Measurements from ENCODE around the gene TTC39C. TPM values are rescaled to one million over a fixed set of nuclear protein-coding genes. Genes with fewer than 3 reads are reported as not detected.
"Not testable (repeated sequence)": the region's sequence is repeated elsewhere in the genome, so short reads cannot be mapped to it uniquely, and the experiment has no call there.

TTC39C gene
- polyA plus RNA-seq, 4 donors, result 7.5 to 12.1 (median 8.6) TPM

DNA sequence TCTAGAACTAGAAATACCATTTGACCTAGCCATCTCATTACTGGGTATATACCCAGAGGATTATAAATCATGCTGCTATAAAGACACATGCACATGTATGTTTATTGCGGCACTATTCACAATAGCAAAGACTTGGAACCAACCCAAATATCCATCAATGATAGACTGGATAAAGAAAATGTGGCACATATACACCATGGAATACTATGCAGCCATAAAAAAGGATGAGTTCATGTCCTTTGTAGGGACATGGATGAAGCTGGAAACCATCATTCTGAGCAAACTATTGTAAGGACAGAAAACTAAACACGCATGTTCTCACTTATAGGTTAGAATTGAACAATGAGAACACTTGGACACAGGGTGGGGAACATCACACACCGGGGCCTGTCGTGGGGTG, 60.2 kb downstream of the TTC39C start:
- DNase-seq (ENCODE audit: low read depth in 4 of 4, low spot score in 3 of 4), result not testable (repeated sequence)

DNA sequence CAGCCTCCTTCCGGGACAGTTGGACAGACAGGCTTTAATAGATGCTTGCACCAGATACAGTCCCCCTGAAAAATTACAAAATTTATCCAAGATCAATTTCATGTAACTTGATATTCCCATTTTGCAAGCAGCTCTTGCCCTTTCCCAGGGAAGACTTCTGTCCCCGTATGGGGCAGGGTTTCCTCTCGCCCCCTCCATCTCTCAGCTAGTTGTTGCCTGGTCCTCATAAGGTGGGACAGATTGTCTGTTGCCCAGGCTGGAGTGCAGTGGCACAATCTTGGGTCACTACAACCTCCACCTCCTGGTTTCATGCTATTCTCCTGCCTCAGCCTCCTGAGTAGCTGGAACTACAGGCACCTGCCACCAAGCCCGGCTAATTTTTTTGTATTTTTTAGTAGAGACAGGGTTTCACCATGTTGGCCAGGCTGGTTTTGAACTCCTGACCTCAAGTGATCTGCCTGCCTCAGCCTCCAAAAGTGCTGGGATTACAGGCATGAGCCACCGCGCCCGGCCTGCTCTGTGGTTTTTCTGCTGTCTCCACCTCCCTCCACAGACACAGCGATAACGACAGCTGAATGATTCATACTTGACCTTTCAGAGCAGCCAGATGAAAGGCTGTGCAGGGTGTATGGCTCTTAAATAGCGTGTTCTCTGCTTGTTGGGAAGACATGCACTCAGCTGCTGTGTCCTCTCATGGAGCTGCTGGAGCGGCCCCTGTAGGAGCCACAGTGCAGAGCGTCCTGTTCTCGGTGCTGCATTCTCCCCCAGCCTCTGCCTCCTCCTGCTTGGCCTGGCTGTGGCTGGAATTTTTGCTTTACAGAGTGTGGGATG, 61.4 kb downstream of the TTC39C start:
- no peak for DNase-seq (ENCODE audit: low read depth in 4 of 4, low spot score in 3 of 4)

DNA sequence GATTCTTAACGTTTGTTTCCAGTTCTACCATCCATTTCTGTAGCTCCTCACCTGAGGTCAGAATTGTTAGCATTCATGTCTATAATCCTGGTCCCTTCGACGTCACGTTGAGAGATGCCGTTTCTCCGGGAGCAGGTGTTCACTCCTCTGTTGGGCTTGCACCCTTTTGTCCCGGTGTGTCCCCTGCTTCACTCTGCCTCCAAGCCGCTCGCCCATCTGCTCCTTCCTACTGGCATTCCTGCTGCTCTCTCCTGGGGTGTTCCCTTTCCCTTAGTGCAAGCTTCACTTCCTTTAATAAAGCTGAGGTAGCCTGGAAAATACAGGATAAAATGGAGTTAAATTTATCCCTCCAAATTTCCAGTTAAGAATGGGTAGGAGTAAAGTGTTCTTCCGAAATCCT, 62.4 kb downstream of the TTC39C start:
- no peak for DNase-seq (ENCODE audit: low read depth in 4 of 4, low spot score in 3 of 4)

- no peak for DNase-seq (ENCODE audit: low read depth in 4 of 4, low spot score in 3 of 4)
These were observed 63.8 kb downstream of the TTC39C start for GRCh38 chr18:24078391-24078790.

- no peak for DNase-seq (ENCODE audit: low read depth in 4 of 4, low spot score in 3 of 4)
These were observed 66.3 kb downstream of the TTC39C start for GRCh38 chr18:24080861-24081260.

- DNase-seq (ENCODE audit: low read depth in 4 of 4, low spot score in 3 of 4), result no peak
These were observed 69.0 kb downstream of the TTC39C start for GRCh38 chr18:24083550-24083949.

- DNase-seq (ENCODE audit: low read depth in 4 of 4, low spot score in 3 of 4), result no peak
These were observed 71.5 kb downstream of the TTC39C start for GRCh38 chr18:24086082-24086481.

- DNase-seq (ENCODE audit: low read depth in 4 of 4, low spot score in 3 of 4), result no peak
These were observed 74.5 kb downstream of the TTC39C start for GRCh38 chr18:24089076-24089475.

DNA sequence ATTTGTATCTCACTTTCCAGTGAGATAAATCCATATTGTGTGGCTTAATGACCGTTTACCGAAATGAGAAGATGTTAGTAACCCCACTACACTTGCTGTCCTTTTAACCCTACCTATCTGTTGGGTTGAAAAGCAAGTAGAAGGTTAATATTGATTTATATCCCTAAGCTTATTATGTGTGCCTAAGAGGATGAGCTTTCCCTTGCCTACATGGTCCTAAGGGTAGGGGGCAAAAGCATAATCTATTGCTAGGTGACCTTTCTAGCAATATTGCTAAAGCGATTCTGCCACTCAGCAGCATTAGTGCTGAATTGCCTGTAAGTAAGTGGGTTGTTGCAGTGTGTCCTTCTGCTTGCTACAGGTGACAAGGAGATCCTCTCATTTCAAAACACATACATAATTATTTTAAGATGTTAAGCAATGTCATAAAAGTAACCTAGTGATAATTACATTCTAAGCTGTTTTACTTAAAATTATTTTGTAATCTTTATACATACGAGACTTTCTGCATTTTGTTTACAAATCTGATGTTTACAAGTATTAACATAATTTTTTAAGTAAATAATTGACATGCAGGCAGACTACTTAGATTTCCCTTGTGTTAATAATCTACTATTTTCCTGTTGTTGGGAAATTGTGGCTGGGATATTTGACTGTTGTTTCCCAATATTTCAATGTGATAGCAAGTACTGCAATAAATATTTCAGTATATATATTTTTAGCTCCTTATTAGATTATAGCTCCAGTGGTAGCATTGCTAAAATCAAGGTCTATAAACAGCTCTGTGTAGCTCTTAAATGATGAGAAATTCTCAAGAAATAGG, 75.2 kb downstream of the TTC39C start:
- DNase-seq (ENCODE audit: low read depth in 4 of 4, low spot score in 3 of 4), result no peak

- no peak for DNase-seq (ENCODE audit: low read depth in 4 of 4, low spot score in 3 of 4)
These were observed 76.3 kb downstream of the TTC39C start for GRCh38 chr18:24090876-24091275.

GRCh38 chr18:24094561-24094960, 80.0 kb downstream of the TTC39C start:
- DNase-seq (ENCODE audit: low read depth in 4 of 4, low spot score in 3 of 4), result no peak

DNA sequence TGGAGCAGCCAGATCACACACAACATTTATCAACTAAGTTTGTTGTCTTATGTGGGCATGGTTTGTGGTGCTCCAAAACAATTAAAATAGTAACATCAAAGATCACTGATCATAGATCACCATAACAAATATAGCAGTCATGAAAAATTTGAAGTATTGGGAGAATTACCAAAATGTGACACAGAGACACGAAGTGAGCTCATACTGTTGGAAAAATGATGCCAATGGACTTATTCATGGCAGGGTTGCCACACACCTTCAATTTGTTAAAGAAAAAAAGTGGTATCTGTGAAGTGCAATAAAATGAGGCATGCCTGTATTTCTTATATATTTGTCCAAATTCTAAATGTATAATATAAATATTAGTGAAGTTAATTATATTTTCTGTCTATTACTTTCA, 81.4 kb downstream of the TTC39C start:
- no peak for DNase-seq (ENCODE audit: low read depth in 4 of 4, low spot score in 3 of 4)

GRCh38 chr18:24103320-24104021, 88.9 kb downstream of the TTC39C start:
- no peak for DNase-seq (ENCODE audit: low read depth in 4 of 4, low spot score in 3 of 4)

DNA sequence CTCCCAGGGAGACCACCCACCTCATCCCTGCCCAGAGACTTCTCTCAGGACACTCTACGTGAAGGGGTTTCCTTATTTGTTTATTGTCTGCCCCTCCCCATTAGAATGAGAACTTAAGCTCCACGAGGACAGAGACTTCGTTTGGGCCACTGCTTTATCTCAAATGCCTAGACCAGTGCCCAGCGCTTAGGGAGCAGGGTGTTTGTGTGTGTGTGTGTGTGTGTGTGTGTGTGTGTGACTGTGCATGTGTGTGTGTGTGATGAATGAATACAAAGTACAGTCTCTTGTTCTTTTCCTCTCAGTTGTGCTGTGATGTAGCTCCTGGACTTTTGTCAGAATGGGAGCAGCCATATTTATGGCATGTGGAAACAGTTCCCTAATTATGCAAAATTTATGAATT, 89.9 kb downstream of the TTC39C start:
- no peak for DNase-seq (ENCODE audit: low read depth in 4 of 4, low spot score in 3 of 4)

- no peak for DNase-seq (ENCODE audit: low read depth in 4 of 4, low spot score in 3 of 4)
These were observed 94.1 kb downstream of the TTC39C start for GRCh38 chr18:24108641-24109040.

- no peak for DNase-seq (ENCODE audit: low read depth in 4 of 4, low spot score in 3 of 4)
These were observed 97.4 kb downstream of the TTC39C start for GRCh38 chr18:24111936-24112335.

GRCh38 chr18:24112464-24112863, 97.9 kb downstream of the TTC39C start:
- no peak for DNase-seq (ENCODE audit: low read depth in 4 of 4, low spot score in 3 of 4)

DNA sequence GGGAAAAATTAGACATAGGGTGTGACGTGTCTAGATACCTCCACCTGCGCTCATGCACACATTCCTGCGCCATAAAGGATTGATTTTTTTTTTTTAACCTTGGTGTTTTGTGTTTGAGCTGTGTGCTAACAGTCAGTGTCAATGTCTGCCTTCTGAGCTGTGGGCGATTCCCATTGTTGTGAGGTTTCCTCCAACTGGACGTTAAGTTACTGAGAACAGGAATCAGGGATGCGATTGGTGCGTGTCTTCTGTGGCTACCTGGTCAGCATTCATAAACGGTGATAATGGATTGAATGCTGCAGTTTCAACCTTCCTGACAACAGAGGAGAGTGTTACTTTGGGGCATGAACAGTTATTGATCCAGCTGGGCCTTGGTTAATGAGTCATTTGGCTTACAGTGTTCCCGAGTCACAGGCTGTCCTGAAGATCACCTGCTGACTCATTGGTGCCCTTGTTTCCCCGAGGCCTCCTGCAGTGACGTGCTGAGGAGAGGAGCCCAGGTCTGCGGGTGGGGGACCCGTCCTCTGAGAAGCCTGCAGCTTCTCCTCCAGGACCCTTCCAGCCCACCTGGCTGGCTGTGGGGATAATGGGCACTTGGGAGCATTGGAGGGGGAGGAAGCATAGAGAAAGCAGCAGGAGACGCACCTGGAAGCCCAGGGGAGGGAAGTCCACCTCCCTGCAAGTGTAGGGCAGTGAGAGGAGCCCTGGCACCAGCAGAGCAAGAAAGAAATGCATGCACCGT, 98.5 kb downstream of the TTC39C start:
- no peak for DNase-seq (ENCODE audit: low read depth in 4 of 4, low spot score in 3 of 4)

GRCh38 chr18:24114924-24115549, 100.5 kb downstream of the TTC39C start:
- no peak for DNase-seq (ENCODE audit: low read depth in 4 of 4, low spot score in 3 of 4)

DNA sequence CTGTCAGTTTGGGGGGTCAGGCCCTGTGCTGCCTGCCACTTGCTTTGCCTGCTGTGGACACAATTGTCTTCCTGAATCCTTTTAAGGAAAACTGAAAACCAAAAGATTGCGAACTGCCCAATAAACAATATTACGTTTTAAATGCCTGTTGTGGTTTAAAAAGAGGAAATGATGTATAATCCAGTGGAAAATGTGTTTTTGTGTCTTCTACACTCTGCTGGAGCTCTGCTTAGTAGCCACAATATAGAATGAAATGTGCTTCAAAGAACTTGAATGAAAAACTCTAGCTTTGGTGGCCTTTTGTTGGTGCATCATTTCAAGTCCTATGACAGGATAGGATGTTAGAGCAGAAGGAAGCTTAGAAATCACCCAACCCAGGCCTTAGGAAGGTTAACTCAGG, 101.1 kb downstream of the TTC39C start:
- no peak for DNase-seq (ENCODE audit: low read depth in 4 of 4, low spot score in 3 of 4)
